GM23338 (cell line): ENCODE data around the gene FBXO28. TPM values are rescaled to one million over a fixed set of nuclear protein-coding genes. Genes with fewer than 3 reads are reported as not detected.
"Not testable (repeated sequence)": the region's sequence is repeated elsewhere in the genome, so short reads cannot be mapped to it uniquely, and the experiment has no call there.

Source experiments
- ATAC-seq: fragments of 200-7000 bp; cut with Tn5 transposase; 3 replicates; pipeline ENCODE4 v1.9.1; 2020
- DNase-seq: peaks from one replicate; pipeline ENCODE4 v3.0.0-alpha.2; 2015; ENCODE audit warnings: low spot score
- H2AFZ ChIP-seq: fragments of 200-600 bp; sonication (generic); 2 replicates; pipeline ENCODE4 v1.8.0; 2016; ENCODE audit warnings: antibody characterized with exemption, mild to moderate bottlenecking, moderate library complexity
- H3F3A ChIP-seq: fragments of 200-600 bp; sonication (generic); replicated peaks from 2 replicates; pipeline ENCODE4 v1.8.0; 2017; ENCODE audit warnings: antibody characterized with exemption, mixed run types, low read depth
- H3K27ac ChIP-seq: fragments of 200-600 bp; sonication (generic); 2 replicates; pipeline ENCODE4 v1.6.1; 2016; ENCODE audit warnings: low read depth
- H3K27me3 ChIP-seq: fragments of 200-600 bp; sonication (generic); 2 replicates; pipeline ENCODE4 v1.8.0; 2016; ENCODE audit warnings: mild to moderate bottlenecking, mixed run types, moderate library complexity; ENCODE audit not compliant: insufficient read depth
- H3K36me3 ChIP-seq: fragments of 200-600 bp; sonication (generic); 2 replicates; pipeline ENCODE4 v1.8.0; 2016; ENCODE audit warnings: mild to moderate bottlenecking; ENCODE audit not compliant: insufficient read depth
- H3K4me1 ChIP-seq: fragments of 200-600 bp; sonication (generic); 2 replicates; pipeline ENCODE4 v1.8.0; 2016; ENCODE audit warnings: mild to moderate bottlenecking, moderate library complexity; ENCODE audit not compliant: insufficient read depth
- H3K4me2 ChIP-seq: fragments of 200-600 bp; sonication (generic); 2 replicates; pipeline ENCODE4 v1.7.1; 2017; ENCODE audit warnings: mixed run types
- H3K4me3 ChIP-seq: fragments of 200-600 bp; sonication (generic); 2 replicates; pipeline ENCODE4 v1.6.1; 2016; ENCODE audit warnings: mixed run types
- H3K79me2 ChIP-seq: fragments of 200-600 bp; sonication (generic); replicated peaks from 2 replicates; pipeline ENCODE4 v1.8.0; 2017; ENCODE audit warnings: mild to moderate bottlenecking; ENCODE audit not compliant: insufficient read depth
- H3K9me2 ChIP-seq: fragments of 200-600 bp; sonication (generic); 2 replicates; pipeline ENCODE4 v1.8.0; 2017; ENCODE audit not compliant: insufficient read depth
- H4K20me1 ChIP-seq: fragments of 200-600 bp; sonication (generic); replicated peaks from 2 replicates; pipeline ENCODE4 v1.8.0; 2017; ENCODE audit warnings: mild to moderate bottlenecking; ENCODE audit not compliant: insufficient read depth
- H3K27ac Mint-ChIP-seq: 2 replicates; pipeline ENCODE4 v1.8.0; 2020; ENCODE audit warnings: inconsistent platforms, mild to moderate bottlenecking, moderate library complexity, mixed read lengths
- H3K27me3 Mint-ChIP-seq: 3 replicates; pipeline ENCODE4 v1.8.0; 2022; ENCODE audit warnings: low read depth, mild to moderate bottlenecking, moderate library complexity, mixed read lengths, inconsistent platforms; ENCODE audit not compliant: insufficient read depth, poor library complexity
- H3K36me3 Mint-ChIP-seq: 3 replicates; pipeline ENCODE4 v1.8.0; 2021; ENCODE audit warnings: low read depth, mild to moderate bottlenecking, inconsistent platforms, moderate library complexity, mixed read lengths
- H3K4me1 Mint-ChIP-seq: 3 replicates; pipeline ENCODE4 v1.8.0; 2020; ENCODE audit warnings: mild to moderate bottlenecking, inconsistent platforms, mixed read lengths
- H3K4me3 Mint-ChIP-seq: 3 replicates; pipeline ENCODE4 v1.8.0; 2021; ENCODE audit warnings: moderate library complexity, mild to moderate bottlenecking, inconsistent platforms, mixed read lengths
- H3K9me3 Mint-ChIP-seq: 3 replicates; pipeline ENCODE4 v1.8.0; 2020; ENCODE audit warnings: moderate library complexity, mild to moderate bottlenecking, inconsistent platforms, mixed read lengths
- EZH2phosphoT487 ChIP-seq: fragments of 200-600 bp; sonication (generic); IDR thresholded peaks from one replicate; pipeline ENCODE4 v1.8.1; 2018; ENCODE audit warnings: antibody characterized with exemption; ENCODE audit not compliant: unreplicated experiment
- JUNB ChIP-seq: IDR thresholded peaks from one replicate; pipeline ENCODE4 v1.6.1; 2016; ENCODE audit warnings: antibody characterized with exemption; ENCODE audit not compliant: unreplicated experiment
- NANOG ChIP-seq: IDR thresholded peaks from 2 replicates; pipeline ENCODE4 v1.6.1; 2016; ENCODE audit warnings: antibody characterized with exemption, borderline replicate concordance
- POLR2AphosphoS5 ChIP-seq: IDR thresholded peaks from 2 replicates; pipeline ENCODE4 v1.6.1; 2016; ENCODE audit warnings: antibody characterized with exemption, low read depth
- REST ChIP-seq: IDR thresholded peaks from one replicate; pipeline ENCODE4 v1.6.1; 2018; ENCODE audit warnings: antibody characterized with exemption; ENCODE audit not compliant: unreplicated experiment
- STAT1 ChIP-seq: IDR thresholded peaks from one replicate; pipeline ENCODE4 v1.6.1; 2016; ENCODE audit warnings: antibody characterized with exemption; ENCODE audit not compliant: unreplicated experiment
- ZNF114 ChIP-seq: fragments of 250-450 bp; sonication (Bioruptor Pico); IDR thresholded peaks from 2 replicates; pipeline ENCODE4 v1.5.0; 2020; ENCODE audit warnings: mild to moderate bottlenecking, moderate library complexity
- polyA plus RNA-seq: library from polyadenylated mRNA; unstranded; fragments of >200 nt; fragmentation: Nextera tagmentation; extraction: Ambion mirVana; gene quantifications from 2 replicates; pipeline ENCODE4 v1.2.1, GENCODE V29; 2016
- total RNA-seq: library from RNA; depleted of rRNA; stranded (reverse); fragments of >200 nt; shearing (Covaris generic); gene quantifications from 2 replicates; pipeline ENCODE4 v1.2.3, GENCODE V29; 2014
- TF ChIP-seq, protein P1 (sequence below): IDR thresholded peaks from 2 replicates; pipeline ENCODE4 v1.6.1; 2016; ENCODE audit warnings: antibody characterized with exemption
- TF ChIP-seq, protein P2 (sequence below): fragments of 250-450 bp; sonication (Bioruptor Pico); IDR thresholded peaks from 2 replicates; pipeline ENCODE4 v1.5.0; 2020; ENCODE audit warnings: mild to moderate bottlenecking, moderate library complexity

FBXO28 gene
- total and polyA plus RNA-seq, 2 experiments from 2014 or later: 16.9 to 45.2 TPM

GRCh38 chr1:224070521-224070920 lies 43.4 kb upstream of the FBXO28 start (continued):
- TF ChIP-seq REST (no peak), STAT1 (no peak)
- TF ChIP-seq, protein P1, sequence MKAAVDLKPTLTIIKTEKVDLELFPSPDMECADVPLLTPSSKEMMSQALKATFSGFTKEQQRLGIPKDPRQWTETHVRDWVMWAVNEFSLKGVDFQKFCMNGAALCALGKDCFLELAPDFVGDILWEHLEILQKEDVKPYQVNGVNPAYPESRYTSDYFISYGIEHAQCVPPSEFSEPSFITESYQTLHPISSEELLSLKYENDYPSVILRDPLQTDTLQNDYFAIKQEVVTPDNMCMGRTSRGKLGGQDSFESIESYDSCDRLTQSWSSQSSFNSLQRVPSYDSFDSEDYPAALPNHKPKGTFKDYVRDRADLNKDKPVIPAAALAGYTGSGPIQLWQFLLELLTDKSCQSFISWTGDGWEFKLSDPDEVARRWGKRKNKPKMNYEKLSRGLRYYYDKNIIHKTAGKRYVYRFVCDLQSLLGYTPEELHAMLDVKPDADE: no peak

DNA sequence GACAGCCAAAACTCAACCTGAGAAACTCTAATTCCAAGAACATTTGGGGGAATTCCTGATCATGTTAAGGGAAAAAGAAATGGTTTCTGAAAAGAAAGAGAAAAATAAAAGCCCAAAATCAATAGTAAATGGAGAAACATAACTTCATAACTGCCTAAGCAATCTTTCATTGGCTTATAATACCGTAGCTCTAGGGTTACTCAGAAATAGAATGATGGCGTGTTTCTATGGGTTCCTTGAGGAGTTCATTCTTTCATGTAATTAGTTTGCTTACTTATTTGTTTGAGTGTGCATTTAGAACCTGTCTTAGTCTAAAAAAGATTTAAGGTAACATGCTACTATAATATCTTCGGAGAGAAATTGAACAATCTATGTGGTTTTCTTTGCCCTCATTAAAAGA lies 37.5 kb upstream of the FBXO28 start:
- H3K9me3 Mint-ChIP-seq: peaks cover 12% of the 10 kb centered on the region; the same call in 1 of the 3 replicates
- no peak for ATAC-seq
- Histone ChIP-seq H4K20me1 (no peaks in the 10 kb centered on the region), H3F3A (no peaks in the 10 kb centered on the region), H2AFZ (no peak overlapping the region), H3K4me3 (no peak overlapping the region), H3K79me2 (no peaks in the 10 kb centered on the region), H3K9me2 (no peaks in the 10 kb centered on the region), H3K36me3 (no peaks in the 10 kb centered on the region), H3K4me1 (0 out of 2 replicates have a peak, but pooled peaks cover 8% of the 10 kb centered on the region), H3K4me2 (no peak overlapping the region), H3K27me3 (no peaks in the 10 kb centered on the region), H3K27ac (no peak overlapping the region)
- H3K4me1 Mint-ChIP-seq: no peaks in the 10 kb centered on the region
- peaks cover 4% of the 10 kb centered on the region; the same call in 1 of the 3 replicates for H3K36me3 Mint-ChIP-seq
- no peak overlapping the region for H3K27ac Mint-ChIP-seq
- no peak overlapping the region for H3K4me3 Mint-ChIP-seq
- no peaks in the 10 kb centered on the region for H3K27me3 Mint-ChIP-seq
- TF ChIP-seq NANOG (no peak), EZH2phosphoT487 (no peak), JUNB (no peak), ZNF114 (CRISPR knock-in tag) (no peak), POLR2AphosphoS5 (no peak)
- TF ChIP-seq, protein P2, sequence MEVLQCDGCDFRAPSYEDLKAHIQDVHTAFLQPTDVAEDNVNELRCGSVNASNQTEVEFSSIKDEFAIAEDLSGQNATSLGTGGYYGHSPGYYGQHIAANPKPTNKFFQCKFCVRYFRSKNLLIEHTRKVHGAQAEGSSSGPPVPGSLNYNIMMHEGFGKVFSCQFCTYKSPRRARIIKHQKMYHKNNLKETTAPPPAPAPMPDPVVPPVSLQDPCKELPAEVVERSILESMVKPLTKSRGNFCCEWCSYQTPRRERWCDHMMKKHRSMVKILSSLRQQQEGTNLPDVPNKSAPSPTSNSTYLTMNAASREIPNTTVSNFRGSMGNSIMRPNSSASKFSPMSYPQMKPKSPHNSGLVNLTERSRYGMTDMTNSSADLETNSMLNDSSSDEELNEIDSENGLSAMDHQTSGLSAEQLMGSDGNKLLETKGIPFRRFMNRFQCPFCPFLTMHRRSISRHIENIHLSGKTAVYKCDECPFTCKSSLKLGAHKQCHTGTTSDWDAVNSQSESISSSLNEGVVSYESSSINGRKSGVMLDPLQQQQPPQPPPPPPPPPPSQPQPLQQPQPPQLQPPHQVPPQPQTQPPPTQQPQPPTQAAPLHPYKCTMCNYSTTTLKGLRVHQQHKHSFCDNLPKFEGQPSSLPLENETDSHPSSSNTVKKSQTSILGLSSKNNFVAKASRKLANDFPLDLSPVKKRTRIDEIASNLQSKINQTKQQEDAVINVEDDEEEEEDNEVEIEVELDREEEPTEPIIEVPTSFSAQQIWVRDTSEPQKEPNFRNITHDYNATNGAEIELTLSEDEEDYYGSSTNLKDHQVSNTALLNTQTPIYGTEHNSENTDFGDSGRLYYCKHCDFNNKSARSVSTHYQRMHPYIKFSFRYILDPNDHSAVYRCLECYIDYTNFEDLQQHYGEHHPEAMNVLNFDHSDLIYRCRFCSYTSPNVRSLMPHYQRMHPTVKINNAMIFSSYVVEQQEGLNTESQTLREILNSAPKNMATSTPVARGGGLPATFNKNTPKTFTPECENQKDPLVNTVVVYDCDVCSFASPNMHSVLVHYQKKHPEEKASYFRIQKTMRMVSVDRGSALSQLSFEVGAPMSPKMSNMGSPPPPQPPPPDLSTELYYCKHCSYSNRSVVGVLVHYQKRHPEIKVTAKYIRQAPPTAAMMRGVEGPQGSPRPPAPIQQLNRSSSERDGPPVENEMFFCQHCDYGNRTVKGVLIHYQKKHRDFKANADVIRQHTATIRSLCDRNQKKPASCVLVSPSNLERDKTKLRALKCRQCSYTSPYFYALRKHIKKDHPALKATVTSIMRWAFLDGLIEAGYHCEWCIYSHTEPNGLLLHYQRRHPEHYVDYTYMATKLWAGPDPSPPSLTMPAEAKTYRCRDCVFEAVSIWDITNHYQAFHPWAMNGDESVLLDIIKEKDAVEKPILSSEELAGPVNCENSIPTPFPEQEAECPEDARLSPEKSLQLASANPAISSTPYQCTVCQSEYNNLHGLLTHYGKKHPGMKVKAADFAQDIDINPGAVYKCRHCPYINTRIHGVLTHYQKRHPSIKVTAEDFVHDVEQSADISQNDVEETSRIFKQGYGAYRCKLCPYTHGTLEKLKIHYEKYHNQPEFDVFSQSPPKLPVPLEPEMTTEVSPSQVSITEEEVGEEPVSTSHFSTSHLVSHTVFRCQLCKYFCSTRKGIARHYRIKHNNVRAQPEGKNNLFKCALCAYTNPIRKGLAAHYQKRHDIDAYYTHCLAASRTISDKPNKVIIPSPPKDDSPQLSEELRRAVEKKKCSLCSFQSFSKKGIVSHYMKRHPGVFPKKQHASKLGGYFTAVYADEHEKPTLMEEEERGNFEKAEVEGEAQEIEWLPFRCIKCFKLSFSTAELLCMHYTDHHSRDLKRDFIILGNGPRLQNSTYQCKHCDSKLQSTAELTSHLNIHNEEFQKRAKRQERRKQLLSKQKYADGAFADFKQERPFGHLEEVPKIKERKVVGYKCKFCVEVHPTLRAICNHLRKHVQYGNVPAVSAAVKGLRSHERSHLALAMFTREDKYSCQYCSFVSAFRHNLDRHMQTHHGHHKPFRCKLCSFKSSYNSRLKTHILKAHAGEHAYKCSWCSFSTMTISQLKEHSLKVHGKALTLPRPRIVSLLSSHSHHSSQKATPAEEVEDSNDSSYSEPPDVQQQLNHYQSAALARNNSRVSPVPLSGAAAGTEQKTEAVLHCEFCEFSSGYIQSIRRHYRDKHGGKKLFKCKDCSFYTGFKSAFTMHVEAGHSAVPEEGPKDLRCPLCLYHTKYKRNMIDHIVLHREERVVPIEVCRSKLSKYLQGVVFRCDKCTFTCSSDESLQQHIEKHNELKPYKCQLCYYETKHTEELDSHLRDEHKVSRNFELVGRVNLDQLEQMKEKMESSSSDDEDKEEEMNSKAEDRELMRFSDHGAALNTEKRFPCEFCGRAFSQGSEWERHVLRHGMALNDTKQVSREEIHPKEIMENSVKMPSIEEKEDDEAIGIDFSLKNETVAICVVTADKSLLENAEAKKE (CRISPR knock-in tag): no peak
- TF ChIP-seq, protein P1: no peak
- no peak for DNase-seq

- H3K4me3 Mint-ChIP-seq, H3K27me3 Mint-ChIP-seq, ATAC-seq, H3K27me3 ChIP-seq, H3K4me2 ChIP-seq, H3K9me2 ChIP-seq, DNase-seq, H3K27ac Mint-ChIP-seq, H3K4me3 ChIP-seq, H3K79me2 ChIP-seq, H3K36me3 ChIP-seq, H3K4me1 Mint-ChIP-seq, H3K9me3 Mint-ChIP-seq, H3K27ac ChIP-seq, H4K20me1 ChIP-seq, H3F3A ChIP-seq, H3K36me3 Mint-ChIP-seq: not testable (repeated sequence)
- Histone ChIP-seq H2AFZ (0 out of 2 replicates have a peak overlapping the region, but pooled peaks have one; percentile 25), H3K4me1 (peaks cover 14% of the 10 kb centered on the region; the same call in 1 of the 2 replicates)
These were observed 34.3 kb upstream of the FBXO28 start for GRCh38 chr1:224079644-224080043.
